ENCODE results near the gene DMAC2L.
"Not testable (repeated sequence)": the region's sequence is repeated elsewhere in the genome, so short reads cannot be mapped to it uniquely, and the experiment has no call there.

- not testable (repeated sequence) for TF ChIP-seq EZH2phosphoT487 (IDR thresholded peaks at IDR 0.05; ENCODE audit: borderline replicate concordance, low read depth); NRF1 (IDR thresholded peaks at IDR 0.05; ENCODE audit: low read depth, low read length); POLR2AphosphoS5 (IDR thresholded peaks at IDR 0.05; ENCODE audit: low read depth, low read length); USF2 (IDR thresholded peaks at IDR 0.05; ENCODE audit: borderline replicate concordance, low read depth, low read length); CTCF (IDR thresholded peaks at IDR 0.05); IRF3 (IDR thresholded peaks at IDR 0.05; ENCODE audit: low read depth, low read length); FOXM1 (IDR thresholded peaks at IDR 0.05; ENCODE audit: low read depth); FOXJ3 (CRISPR knock-in tag; IDR thresholded peaks at IDR 0.05); TAF1 (IDR thresholded peaks at IDR 0.05; ENCODE audit: borderline replicate concordance, low read depth, low read length)
These were observed 53.4 kb downstream of the DMAC2L start for GRCh38 chr14:50365572-50365971.

All from SK-N-SH (cell line).